ENCODE measurements around the gene PTPRM.

Gene PTPRM

GRCh38 chr18:7677424-7677823, 110.3 kb downstream of the PTPRM start:
- DNase-seq: no peak

- no peak for DNase-seq
Observed at GRCh38 chr18:7678389-7678788, 111.3 kb downstream of the PTPRM start.

GRCh38 chr18:7678801-7679200, 111.7 kb downstream of the PTPRM start:
- no peak for DNase-seq

GRCh38 chr18:7681298-7681697, 114.2 kb downstream of the PTPRM start:
- DNase-seq: no peak

- no peak for DNase-seq
Observed at GRCh38 chr18:7682321-7682720, 115.2 kb downstream of the PTPRM start.

- no peak for DNase-seq
Observed at GRCh38 chr18:7683753-7684152, 116.6 kb downstream of the PTPRM start.

- no peak for DNase-seq
Observed at GRCh38 chr18:7684357-7684756, 117.2 kb downstream of the PTPRM start.

GRCh38 chr18:7684966-7685365, 117.8 kb downstream of the PTPRM start:
- DNase-seq: no peak

- DNase-seq: no peak
Observed at GRCh38 chr18:7686278-7686677, 119.2 kb downstream of the PTPRM start.

GRCh38 chr18:7688580-7688979, 121.5 kb downstream of the PTPRM start:
- DNase-seq: no peak

GRCh38 chr18:7691206-7691605, 124.1 kb downstream of the PTPRM start:
- DNase-seq: no peak

GRCh38 chr18:7696780-7697179, 129.7 kb downstream of the PTPRM start:
- peak; percentile 73 for DNase-seq

GRCh38 chr18:7697306-7697705, 130.2 kb downstream of the PTPRM start:
- no peak for DNase-seq

GRCh38 chr18:7711495-7711894, 144.4 kb downstream of the PTPRM start:
- no peak for DNase-seq

- no peak for DNase-seq
Observed at GRCh38 chr18:7720395-7720794, 153.3 kb downstream of the PTPRM start.

- no peak for DNase-seq
Observed at GRCh38 chr18:7721532-7721931, 154.4 kb downstream of the PTPRM start.

- no peak for DNase-seq
Observed at GRCh38 chr18:7722955-7723354, 155.8 kb downstream of the PTPRM start.

GRCh38 chr18:7723558-7723957, 156.4 kb downstream of the PTPRM start:
- DNase-seq: no peak

- DNase-seq: no peak
Observed at GRCh38 chr18:7725473-7725872, 158.4 kb downstream of the PTPRM start.

GRCh38 chr18:7725897-7726296, 158.8 kb downstream of the PTPRM start:
- DNase-seq: no peak

GRCh38 chr18:7726522-7726921, 159.4 kb downstream of the PTPRM start:
- DNase-seq: no peak

- DNase-seq: no peak
Observed at GRCh38 chr18:7727361-7728076, 160.4 kb downstream of the PTPRM start.

GRCh38 chr18:7728297-7728696, 161.2 kb downstream of the PTPRM start:
- DNase-seq: no peak

GRCh38 chr18:7729868-7730267, 162.8 kb downstream of the PTPRM start:
- no peak for DNase-seq

- no peak for DNase-seq
Observed at GRCh38 chr18:7730682-7731081, 163.6 kb downstream of the PTPRM start.
